Hepatocyte (in vitro differentiated cells): ENCODE measurements around the gene IKZF3.

Experiments
- EZH2phosphoT487 ChIP-seq: fragments of 200-600 bp; sonication (generic); IDR thresholded peaks from one replicate; pipeline ENCODE4 v1.6.1; 2018; ENCODE audit warnings: antibody characterized with exemption, mild to moderate bottlenecking, low read depth, moderate library complexity; ENCODE audit not compliant: unreplicated experiment, severe bottlenecking
- TF ChIP-seq, protein P1 (sequence below): fragments of 200-600 bp; sonication (generic); IDR thresholded peaks from 2 replicates; pipeline ENCODE4 v1.5.1; 2016; ENCODE audit warnings: antibody characterized with exemption, mild to moderate bottlenecking; ENCODE audit not compliant: poor library complexity

DNA sequence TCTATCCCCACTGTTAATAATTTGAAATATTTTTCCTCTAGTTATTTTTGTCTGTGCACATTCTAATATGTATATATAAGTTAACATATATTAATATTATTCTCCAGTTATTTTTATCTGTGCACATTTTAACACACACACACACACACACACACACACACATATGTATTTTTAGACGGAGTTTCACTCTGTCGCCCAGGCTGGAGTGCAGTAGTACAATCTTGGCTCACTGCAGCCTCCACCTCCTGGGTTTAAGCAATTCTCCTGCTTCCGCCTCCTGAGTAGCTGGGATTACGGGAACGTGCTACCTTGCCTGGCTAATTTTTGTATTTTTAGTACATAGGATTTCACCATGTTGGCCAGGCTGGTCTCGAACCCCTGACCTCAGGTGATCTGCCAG lies 146.5 kb downstream of the IKZF3 start:
- TF ChIP-seq, protein P1, sequence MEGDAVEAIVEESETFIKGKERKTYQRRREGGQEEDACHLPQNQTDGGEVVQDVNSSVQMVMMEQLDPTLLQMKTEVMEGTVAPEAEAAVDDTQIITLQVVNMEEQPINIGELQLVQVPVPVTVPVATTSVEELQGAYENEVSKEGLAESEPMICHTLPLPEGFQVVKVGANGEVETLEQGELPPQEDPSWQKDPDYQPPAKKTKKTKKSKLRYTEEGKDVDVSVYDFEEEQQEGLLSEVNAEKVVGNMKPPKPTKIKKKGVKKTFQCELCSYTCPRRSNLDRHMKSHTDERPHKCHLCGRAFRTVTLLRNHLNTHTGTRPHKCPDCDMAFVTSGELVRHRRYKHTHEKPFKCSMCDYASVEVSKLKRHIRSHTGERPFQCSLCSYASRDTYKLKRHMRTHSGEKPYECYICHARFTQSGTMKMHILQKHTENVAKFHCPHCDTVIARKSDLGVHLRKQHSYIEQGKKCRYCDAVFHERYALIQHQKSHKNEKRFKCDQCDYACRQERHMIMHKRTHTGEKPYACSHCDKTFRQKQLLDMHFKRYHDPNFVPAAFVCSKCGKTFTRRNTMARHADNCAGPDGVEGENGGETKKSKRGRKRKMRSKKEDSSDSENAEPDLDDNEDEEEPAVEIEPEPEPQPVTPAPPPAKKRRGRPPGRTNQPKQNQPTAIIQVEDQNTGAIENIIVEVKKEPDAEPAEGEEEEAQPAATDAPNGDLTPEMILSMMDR, result no peak
- no peak for TF ChIP-seq EZH2phosphoT487
